Activated CD4-positive, CD25-positive, alpha-beta regulatory T cell treated with anti-CD3 and anti-CD28 coated beads, Interleukin-2, amount 50 U/mL, for 24 hours (primary cell): ENCODE results near the gene ZNF835.
A peak's percentile ranks its signal among the peaks of the same experiment; 100 is the strongest.
"Not testable (repeated sequence)": the region's sequence is repeated elsewhere in the genome, so short reads cannot be mapped to it uniquely, and the experiment has no call there.

Experiments
- ATAC-seq, 2 donors: fragments of 150-1000 bp; cut with Tn5 transposase; one replicate each; pipeline ENCODE4 v1.10.0; 2021; ENCODE audit warnings: mild to moderate bottlenecking in 1 of 2, moderate library complexity in 1 of 2

Gene ZNF835

DNA sequence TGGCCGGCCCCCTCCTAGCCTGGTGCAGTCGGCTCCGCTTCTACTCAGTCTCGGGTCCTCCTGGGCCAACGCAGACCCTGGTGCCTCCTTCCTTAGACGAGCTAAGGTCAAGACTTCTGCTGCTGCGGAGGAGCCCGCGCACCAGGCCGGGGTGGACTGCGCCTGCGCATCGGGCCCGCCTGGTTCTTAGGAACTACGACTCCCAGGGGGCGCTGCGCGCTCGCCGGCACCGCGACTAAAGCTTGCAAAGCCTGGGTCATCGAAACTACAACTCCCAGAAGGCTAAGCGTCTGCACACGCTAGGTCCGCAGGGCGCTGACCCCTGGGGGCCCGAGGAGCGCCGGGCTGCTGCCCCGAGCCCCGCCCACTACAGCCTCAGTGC, at the start of gene ZNF835:
ZNF835 (minus strand) TSS at position 145 of the 382 bp plus-strand sequence. CDS start 6,559 bp downstream, outside the sequence.
- ATAC-seq, result peak; percentile 87 to 89

- no peak for ATAC-seq
These were observed 48.7 kb upstream of the ZNF835 start for GRCh38 chr19:56720281-56720680.

- ATAC-seq, result no peak
These were observed 46.7 kb upstream of the ZNF835 start for GRCh38 chr19:56718231-56718630.

DNA sequence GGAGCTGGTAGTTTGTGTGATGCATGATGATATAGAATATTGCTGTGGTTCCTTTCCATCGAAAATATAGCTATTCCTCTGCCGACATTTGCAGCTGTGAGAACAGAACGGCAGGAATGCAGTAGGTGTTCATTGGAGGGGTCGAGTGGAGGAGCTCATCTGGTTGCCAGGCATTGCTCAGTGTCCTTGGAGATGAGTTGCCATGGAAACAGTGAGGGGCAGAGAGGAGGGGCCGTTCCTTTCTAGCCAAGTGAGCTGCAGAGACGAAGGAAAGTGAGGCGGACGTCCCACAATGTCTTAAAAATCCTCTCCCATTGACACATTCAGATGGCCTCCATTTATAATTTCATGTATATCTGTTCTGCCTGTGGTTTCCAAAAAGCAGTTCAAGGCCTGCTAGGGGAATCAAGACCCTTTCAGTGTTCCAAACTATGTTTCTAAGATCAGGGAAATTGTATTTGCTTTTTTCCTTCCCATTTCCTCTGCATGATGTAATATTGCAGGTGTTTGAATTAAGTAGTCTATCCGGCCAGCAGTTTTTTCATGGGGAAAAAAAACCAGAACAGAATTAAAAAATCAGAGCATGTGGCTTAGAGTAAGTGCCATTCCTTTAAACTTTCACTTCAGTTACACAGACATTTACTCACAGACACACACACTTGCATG, 41.2 kb upstream of the ZNF835 start:
- ATAC-seq, result no peak

DNA sequence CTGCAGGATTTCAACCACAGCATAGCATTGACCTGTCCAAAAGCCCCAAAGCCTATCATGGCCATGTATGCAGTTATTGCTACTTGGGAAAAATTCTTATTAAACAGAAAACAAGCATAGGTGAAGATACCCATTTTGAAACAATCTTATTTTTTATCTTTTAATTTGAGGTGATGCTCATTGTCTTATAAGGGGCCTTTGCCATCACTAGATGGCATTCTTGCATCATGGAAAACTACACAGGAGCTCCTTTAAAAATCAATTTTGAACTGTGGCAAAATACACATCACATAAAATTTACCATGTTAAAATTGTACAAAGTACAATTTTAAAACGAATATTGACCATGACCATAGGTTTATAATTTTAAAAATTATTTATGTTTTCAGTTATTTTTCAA, 38.9 kb upstream of the ZNF835 start:
- no peak for ATAC-seq

DNA sequence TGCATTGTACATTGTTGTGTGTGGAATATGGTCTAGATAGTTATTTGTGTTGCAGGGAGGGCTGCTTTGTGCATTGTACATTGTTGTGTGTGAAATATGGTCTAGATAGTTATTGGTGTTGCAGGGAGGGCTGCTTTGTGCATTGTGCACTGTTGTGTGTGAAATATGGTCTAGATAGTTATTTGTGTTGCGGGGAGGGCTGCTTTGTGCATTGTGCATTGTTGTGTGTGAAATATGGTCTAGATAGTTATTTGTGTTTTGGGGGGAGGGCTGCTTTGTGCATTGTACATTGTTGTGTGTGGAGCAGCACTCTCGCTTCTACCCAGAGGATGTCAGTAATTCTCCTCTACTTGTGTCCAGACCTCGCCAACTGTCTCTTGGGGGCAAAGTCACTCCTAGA, 36.3 kb upstream of the ZNF835 start:
- ATAC-seq, result no peak

GRCh38 chr19:56705939-56706338, 34.4 kb upstream of the ZNF835 start:
- ATAC-seq, result no peak

DNA sequence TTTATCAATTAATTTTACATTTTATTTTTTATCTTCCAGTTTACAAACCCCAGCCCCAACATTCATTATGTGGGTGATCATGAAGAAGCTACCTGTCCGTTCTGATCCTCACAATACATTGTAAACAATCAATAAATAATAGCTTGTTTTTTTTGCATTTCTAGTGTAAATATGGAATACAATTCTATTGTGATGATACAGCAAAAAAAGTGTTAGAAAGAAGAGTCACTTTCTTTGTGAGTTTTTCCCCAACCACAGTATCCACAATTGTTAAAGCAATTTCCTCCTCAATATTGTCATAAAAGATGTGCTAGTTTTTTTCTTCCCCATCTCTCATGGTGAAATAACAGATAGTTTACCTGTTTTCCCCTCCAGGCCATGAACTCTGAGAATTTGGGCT, 30.3 kb upstream of the ZNF835 start:
- no peak for ATAC-seq

GRCh38 chr19:56699552-56699951, 28.0 kb upstream of the ZNF835 start:
- no peak for ATAC-seq

GRCh38 chr19:56692206-56692895, 20.8 kb upstream of the ZNF835 start:
- ATAC-seq, result no peak

GRCh38 chr19:56690670-56691069, 19.1 kb upstream of the ZNF835 start:
- no peak for ATAC-seq

DNA sequence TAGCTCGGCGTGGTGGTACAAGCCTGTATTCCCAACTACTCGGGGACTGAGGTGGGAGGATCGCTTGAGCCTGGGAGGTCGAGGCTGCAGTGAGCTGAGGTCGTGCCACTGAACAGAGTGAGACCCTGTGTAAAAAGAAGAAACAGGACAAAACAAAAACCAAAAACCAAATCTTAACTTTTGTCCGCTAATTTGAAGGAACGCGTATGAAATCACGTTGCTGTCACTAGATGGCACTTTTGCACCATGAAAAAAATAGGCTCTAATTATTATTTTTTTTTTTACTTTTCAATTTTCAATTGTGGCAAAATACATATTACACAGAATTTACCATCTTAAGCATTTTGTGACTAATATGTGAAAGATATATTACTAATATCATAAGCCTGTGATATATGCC, 17.6 kb upstream of the ZNF835 start:
- no peak for ATAC-seq

- ATAC-seq, result no peak
These were observed 15.5 kb upstream of the ZNF835 start for GRCh38 chr19:56687031-56687430.

GRCh38 chr19:56683116-56683515, 11.6 kb upstream of the ZNF835 start:
- no peak for ATAC-seq

GRCh38 chr19:56681702-56682101, 10.1 kb upstream of the ZNF835 start:
- no peak for ATAC-seq

DNA sequence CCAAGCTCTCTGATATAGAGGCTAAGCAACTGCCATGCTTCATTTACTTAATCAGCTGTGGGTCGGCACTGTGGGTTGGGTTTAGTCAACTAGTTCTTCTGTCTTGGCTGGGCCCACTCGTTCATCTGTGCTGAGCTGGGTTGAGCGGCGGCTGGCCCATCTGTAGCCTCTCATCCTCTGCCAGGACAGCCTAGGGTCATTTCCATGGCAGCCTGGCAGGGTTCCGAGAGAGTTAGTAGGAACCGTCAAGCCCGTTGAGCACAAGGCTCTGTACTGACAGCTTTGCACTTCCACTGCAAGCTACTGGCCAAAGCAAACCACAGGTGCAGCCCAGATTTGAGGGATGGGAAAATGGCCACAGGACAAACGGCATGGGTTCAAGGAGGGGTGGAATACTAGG, 6.6 kb upstream of the ZNF835 start:
- ATAC-seq, result no peak

GRCh38 chr19:56672610-56673009, 1.1 kb upstream of the ZNF835 start:
- not testable (repeated sequence) for ATAC-seq

GRCh38 chr19:56670961-56671612, 470 bp downstream of the ZNF835 start:
- ATAC-seq, result peak; percentile 31 to 43

GRCh38 chr19:56670401-56670960, 1.1 kb downstream of the ZNF835 start:
- no peak for ATAC-seq

DNA sequence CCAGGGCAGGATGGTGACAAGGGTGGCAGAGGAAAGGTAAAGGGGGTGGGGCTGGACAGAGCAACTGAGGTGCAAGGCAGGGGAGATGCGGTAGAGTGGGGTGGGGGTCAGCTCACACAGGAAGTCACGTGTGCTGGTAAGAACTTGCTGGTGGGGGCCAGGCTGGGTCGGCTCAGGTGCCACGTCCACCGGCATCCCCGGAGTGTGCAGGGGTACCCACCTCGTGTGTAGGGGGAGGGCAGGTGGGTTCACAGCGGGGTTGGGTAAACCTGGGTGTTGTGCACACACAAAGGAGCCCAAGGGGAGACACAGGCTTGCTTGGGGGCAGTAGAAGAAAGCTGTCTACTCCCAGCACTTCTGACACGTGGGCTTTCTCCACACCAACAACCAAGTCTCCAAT, 2.9 kb downstream of the ZNF835 start:
- no peak for ATAC-seq

DNA sequence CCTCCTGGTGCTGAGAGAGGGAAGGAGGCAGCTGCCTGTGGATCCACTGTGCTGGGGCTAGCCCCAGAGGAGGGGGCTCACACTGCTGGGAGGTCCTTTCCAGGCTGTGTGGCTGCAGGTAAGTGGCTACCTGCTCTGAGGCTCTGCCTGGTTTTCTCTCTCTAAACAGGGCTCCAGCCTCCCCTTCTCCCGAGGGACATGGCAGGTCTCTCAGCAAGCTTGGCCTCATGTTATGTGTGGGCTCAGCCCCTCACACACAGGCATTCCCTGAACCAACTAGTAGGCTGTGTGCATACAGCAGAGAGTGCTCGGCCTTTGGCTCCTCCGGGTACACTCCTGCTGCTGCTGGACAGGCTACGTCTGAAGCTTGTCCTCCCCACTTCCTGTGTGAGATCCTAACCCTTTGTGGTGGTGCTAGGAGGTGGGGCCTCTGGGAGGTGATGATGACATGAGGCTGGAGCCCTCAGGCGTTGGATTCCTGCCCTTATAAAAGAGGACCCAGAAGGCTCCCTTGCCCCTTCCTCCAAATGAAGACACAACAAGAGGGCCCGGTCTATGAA, 4.2 kb downstream of the ZNF835 start:
- no peak for ATAC-seq

DNA sequence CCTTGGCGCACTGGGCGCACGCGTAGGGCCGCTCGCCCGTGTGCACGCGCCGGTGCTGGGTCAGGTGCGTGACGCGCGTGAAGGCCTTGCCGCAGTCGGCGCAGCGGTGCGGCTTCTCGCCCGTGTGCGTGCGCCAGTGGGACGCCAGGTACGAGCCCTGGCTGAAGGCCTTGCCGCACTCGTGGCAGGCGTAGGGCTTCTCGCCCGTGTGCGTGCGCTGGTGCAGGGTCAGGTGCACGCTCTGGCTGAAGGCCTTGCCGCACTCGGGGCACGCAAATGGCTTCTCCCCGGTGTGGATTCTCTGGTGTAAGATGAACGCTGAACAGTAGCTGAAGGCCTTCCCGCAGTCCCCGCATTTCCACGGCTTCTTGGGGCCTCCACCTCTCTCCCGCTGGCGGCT, 7.0 kb downstream of the ZNF835 start:
- no peak for ATAC-seq

DNA sequence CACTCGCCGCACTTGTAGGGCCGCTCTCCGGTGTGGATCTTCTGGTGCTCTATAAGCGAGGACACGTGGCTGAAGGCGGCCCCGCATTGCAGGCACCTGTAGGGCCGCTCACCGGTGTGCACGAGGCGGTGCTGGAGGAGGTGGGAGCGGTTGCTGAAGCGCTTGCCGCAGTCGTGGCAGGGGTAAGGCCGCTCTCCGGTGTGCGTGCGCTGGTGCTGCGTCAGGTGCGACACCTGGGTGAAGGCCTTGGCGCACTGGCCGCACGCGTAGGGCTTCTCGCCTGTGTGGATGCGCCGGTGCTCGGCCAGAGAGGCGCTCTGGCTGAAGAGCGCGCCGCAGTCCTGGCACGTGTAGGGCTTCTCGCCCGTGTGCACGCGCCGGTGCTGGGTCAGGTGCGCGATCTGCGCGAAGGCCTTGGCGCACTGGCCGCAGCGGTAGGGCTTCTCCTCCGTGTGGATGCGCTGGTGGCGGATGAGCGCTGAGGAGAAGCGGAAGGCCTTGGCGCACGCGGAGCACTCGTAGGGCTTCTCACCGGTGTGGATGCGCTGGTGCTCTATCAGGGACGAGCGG, 7.5 kb downstream of the ZNF835 start:
- ATAC-seq, result no peak
